Tongue (tissue), 2 donors: ENCODE measurements around the gene LGALS7. TPM values are rescaled to one million over a fixed set of nuclear protein-coding genes. Genes with fewer than 3 reads are reported as not detected.
"Not testable (repeated sequence)": the region's sequence is repeated elsewhere in the genome, so short reads cannot be mapped to it uniquely, and the experiment has no call there.

ENCODE experiments used
- DNase-seq: peaks from one replicate; pipeline ENCODE4 v3.0.0-alpha.2; 2015
- total RNA-seq: library from RNA; depleted of rRNA; stranded (reverse); fragments of >200 nt; gene quantifications from one replicate; pipeline ENCODE4 v1.2.3, GENCODE V29; 2014

LGALS7 gene
- total RNA-seq = 10.4 TPM

DNA sequence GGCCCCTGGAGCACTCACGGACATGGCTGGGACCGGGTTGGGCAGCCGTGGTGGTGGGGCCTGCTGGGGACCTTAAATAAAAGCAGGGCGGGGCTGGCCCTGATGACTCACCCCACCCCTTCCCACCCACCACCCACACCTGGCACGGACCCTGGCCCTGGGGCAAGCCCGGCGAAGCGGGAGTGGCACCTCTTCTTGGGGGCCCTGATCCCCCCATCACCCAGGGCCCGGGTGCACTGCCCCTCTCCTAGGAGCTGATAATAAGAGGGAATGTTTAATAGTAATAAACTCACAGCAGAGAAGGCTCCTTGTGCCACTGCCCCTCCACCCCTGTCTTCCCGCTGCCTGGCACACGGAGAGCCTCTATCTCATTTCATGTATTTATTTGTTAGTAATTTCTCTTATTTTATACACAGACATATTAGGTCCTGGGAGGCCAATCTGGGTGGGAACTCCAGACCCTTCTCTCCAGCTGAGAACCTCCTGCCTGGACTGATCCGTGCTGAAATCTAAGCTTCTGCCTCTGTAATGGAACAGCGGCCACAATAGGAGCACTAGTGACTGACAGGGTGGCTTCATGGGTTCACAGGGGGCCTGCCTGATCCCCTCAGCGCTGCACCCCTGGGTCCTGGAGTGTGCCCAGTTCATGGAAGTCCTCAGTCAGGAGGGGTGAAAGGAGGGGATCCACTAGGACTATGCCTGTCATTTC lies at the start of gene LGALS7:
LGALS7 (minus strand) TSS at position 49 of the 709 bp plus-strand sequence; CDS start at position 24, 25 bp downstream.
- DNase-seq = no peak

DNA sequence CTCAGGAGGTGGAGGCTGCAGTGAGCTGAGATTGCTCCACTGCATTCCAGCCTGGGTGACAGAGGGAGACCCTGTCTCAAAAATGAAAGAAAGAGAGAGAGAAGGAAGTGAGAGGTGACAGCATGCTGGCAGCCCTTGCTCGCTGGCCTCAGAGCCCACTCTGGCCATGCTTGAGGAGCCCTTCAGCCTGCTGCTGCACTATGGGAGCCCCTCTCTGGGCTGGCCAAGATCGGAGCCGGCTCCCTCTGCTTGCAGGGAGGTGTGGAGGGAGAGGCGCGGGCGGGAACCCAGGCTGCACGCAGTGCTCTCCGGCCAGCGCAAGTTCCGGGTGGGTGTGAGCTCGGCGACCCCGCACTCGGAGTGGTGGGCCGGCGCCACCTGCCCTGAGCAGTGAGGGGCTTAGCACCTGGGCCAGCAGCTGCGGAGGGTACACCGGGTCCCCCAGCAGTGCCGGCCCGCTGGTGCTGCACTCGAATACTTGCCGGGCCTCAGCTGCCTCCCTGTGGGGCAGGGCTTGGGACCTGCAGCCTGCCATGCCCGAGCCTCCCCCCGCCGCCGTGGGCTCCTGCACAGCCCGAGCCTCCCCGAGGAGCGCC lies 48.0 kb upstream of the LGALS7 start:
- DNase-seq = not testable (repeated sequence)

DNA sequence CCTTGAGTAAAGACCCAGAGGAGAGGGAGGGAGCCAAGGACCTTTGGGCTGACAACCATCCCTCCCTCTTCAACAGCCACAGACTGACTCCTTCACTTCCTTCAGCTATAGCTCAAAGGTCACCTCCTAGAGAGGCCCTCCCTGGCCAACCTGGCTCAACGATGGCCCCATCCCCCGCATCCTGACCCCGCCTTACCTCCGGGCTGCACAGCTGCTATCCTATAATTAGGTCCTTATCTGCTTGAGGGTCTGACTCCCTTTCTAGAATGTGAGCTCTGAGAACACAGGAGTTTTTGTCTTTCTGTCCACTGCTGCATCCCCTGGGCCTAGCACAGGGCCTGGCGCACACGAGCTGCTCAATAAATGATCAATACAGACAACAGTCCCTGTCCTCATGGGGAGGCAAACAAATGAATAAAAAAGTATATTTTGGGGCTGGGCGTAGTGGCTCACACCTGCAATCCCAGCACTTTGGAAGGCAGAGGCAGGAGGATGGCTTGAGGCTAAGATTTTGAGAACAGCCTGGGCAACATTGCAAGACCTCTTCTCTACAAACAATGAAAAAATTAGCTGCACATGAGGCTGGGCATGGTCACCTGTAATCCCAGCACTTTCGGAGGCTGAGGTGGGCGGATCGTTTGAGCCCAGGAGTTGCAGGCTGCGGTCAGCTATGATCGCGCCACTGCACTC lies 46.1 kb upstream of the LGALS7 start:
- peak; percentile 26 for DNase-seq

DNA sequence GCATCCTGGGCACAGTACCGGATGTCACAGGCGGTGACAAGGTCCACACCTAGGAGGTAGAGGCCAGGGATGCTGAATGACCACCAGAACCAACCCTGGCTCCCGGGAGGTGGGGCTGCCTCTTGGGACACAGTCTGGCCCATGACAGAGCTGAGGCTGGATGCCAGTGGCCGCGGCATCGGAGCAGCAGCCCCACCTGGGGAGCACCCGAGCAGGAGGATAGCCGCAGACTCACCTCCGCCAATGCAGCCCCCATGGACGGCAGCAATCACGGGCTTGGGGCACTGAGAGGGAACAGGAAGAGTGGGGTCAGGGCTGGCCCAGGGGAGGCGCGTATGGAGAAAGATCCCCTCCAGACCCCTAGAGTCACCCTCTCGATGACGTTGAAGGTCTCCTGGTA lies 43.8 kb upstream of the LGALS7 start:
- DNase-seq = no peak

DNA sequence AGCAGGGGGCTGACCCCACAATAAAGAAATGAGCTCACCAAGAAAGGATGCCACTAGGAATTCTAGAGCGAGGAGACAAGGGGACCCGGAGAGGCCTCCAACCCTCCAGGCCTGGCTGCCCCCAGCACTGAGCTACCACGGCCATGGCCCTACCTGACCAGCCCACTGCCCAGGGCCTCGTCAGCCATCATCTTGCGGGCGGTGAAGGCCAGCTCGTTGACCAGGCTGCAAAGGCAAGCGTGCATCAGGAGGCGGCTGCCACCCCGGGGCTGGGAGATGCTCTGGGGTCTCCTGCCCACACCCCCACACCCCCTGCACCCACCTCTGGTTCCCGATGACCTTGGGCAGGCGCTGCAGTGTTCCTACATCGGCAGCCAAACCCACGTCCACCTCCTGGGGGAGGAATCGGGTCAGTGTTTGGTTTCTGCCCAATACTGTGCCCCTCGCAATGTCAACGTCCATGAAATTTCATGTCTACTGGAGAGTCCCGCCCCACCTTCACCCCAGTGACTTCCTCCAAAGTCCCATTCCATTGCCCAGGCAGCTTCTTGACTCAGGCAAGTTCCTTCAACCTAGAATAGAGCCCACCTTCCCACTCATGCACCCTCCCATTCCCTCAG lies 42.9 kb upstream of the LGALS7 start:
- DNase-seq = no peak

DNA sequence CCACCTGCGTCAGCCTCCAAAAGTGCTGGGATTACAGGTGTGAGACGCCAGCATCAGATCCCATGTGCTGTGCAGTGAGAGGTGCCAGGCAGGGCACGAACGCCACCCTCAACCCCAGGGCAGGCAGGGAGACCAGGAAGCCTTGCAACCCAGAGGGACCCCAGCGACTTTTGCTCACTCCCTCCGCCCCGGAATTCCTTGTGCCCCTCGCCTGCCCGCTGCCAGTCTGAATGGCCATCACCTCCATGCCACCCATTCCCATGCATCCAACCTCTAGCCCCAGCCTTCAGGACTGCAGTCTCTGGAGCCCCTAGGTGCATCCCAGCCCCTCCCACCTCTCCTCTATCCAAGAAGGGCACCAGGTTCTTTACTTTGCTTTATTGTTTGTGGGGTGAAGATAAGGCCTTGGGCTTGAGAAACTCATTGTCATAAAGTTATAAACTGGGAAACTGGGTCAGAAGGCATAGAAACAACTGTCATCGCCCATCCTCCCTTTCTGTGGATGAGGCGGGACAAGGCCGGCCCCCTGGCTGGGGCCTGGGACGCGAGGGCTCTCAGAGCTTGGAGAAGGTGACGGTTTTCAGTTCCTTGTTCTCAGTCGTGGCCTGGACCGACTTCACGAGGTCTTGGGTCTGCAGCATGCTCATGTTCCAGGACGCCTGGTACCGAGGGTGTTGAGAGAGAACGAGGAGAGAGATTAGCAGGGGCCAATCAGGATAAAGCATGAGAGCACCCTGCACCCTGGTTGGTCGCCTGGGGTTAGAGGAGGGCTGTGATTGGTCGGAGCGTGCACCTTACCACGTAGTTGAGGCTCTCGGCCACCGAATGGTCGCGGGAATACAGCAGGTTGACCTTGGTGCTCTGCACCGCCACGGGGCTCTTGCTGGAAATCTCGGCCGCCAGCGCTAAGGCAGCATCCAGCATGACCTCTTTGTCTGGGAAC lies 42.0 kb upstream of the LGALS7 start:
- no peak for DNase-seq

DNA sequence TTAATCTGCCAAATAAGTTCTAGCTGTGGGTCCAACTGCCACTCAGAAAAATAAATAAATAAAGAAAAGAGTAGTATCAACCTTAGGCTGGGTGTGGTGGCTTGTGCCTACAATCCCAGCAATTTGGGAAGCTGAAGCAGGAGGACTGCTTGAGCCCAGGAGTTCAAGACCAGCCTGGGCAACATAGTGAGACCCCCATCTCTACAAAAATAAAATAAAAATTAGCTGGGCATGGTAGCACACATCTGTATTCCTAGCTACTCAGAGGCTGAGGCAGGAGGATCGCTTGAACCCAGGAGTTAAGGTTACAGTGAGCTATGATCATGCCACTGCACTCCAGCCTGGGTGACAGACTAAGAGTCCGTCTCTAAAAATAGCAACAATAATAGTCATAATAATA lies 40.6 kb upstream of the LGALS7 start:
- DNase-seq = not testable (repeated sequence)

DNA sequence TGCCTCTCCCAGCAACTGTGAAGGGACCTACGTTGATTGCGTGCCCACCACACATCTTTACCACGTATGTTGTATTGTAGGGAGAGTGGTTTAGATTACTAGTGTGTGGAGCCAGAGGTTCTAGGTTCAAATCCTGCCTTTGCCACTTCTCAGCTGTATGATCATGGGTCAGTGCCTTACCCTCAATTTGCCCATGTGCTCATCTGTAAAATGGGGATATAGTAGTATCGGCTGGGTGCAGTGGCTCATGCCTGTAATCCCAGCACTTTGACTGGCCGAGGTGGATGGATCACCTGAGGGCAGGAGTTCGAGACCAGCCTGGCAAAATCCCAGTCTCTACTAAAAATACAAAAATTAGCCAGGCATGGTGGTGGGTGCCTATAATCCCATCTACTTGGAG lies 40.0 kb upstream of the LGALS7 start:
- no peak for DNase-seq

DNA sequence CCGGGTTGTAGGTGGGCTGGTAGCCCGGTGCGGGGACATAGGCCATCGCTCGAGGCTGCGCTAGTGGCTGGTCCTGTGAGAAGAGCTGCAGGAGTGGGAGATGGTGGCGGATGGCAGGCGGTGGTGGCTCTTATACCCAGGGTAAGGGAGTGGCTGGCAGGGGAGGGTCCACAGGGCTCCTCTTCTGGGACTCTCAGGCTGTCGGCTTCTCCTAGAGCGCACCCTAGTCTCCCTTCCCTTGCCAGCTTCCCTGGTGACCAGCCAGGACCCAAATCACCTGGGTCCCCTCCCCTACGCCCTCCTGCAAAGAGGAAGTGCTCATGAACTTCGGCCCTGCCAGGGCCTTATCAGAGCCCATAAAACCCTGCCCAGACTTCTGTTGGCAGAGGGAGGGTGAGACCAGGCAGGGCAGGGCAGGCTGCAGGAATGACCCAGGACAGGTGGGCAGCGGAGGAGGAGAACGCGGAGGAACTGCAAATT lies 39.6 kb upstream of the LGALS7 start, which contains the start of gene LGALS4:
LGALS4 (minus strand) TSS at position 105 of the 480 bp plus-strand sequence; CDS start at position 46, 59 bp downstream.
- DNase-seq = no peak

DNA sequence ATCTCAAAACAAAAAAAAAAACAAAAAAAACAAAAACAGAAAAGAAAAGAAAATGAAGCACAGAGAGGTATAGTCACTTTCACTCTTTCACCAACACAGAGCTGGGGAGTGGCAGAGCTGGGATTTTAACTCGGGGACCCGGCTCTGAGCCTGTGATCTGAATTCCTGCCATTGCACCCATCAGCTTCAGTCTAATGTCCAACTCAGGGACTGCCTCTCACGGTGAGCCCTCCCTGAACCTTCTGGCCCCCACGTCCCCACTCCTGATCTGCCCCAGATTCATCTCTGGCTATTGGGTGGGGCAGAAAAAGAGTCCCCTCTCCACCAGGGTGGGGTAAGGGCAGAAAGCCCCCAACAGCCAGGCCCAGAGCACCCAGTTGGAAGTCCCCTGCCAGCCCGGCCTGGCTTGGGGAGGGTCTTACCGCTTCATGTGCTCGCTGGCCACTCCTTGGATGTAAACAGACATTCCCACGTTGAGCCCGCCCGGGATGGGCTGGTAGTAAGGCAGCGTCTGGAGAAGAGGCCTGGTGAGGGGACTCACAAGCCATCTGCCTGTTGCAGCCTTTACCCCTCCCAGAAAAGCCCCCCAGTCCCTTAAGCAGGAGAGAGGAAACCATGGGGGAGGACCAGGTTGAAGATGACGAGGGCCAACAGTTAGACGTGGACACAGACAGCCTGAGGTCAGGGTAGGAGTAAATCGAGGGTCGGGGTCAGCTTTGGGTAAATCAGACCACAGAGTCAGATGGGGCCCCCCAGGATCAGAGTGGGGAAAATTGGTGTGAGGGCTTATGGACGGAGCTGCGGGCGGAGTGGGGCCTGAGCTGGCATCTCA lies 38.9 kb upstream of the LGALS7 start:
- DNase-seq = no peak

DNA sequence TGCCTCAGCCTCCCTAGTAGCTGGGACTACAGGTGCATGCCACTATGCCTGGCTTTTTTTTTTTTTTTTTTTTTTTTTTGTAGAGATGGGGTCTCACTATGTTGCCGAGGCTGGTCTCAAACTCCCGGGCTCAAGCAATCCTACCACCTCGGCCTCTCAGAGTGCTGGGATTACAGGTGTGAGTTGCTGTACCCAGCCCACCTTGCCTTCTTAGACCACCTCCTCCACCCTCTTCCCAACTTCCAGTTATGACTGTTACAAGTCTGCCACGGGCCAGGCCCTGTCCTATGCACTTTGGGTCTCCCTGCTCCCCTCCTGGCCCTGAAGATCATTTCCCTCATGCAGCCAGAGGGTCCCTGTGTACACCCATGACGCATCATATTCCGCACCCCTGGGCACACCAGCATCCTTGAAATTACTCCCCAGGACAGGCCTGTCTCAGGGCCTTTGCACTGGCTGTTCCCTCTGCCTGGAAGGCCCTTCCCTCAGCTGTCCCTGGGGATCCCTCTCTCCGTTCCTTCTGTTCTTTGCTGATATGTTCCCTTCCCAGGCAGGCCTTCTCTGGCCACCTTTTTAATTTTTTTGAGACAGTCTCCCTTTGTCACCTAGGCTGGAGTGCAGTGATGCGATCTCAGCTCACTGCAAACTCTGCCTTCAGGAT lies 36.4 kb upstream of the LGALS7 start:
- DNase-seq = no peak

DNA sequence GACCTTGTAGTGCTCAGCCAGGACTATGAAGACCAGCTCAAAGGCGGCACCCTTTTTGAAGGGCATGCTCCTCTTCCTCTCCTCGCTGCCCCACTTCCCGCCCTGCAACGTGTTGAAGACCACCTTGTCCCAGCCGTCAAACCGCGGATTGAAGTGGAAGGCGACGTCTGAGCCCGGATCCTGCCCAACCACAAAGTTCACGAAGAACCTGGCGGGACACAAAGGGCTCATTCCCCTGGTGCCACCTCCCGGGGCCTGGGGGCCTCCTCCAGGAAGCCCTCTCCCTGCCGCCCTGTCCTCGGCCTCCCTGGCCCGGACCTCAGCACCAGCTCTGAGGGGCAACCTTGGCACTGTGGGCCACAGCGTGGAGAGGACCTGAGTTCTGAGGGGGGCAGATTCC lies 35.4 kb upstream of the LGALS7 start:
- DNase-seq = no peak

DNA sequence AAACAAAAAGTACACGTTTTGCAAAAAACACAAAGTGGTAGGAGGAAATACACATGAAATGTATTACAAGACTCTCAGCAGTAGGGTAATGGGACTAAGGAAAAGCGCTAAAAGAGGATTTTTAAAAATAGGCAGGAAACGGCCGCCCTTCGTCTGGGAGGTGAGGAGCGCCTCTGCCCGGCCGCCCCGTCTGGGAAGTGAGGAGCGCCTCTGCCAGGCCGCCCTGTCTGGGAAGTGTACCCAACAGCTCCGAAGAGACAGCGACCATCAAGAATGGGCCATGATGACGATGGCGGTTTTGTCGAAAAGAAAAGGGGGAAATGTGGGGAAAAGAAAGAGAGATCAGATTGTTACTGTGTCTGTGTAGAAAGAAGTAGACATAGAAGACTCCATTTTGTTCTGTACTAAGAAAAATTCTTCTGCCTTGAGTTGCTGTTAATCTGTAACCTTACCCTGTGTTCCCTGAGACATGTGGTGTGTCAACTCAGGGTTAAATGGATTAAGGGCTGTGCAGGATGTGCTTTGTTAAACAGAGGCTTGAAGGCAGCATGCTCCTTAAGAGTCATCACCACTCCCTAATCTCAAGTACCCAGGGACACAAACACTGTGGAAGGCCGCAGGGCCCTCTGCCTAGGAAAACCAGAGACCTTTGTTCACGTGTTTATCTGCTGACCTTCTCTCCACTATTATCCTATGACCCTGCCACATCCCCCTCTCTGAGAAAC lies 34.2 kb upstream of the LGALS7 start:
- DNase-seq = not testable (repeated sequence)

DNA sequence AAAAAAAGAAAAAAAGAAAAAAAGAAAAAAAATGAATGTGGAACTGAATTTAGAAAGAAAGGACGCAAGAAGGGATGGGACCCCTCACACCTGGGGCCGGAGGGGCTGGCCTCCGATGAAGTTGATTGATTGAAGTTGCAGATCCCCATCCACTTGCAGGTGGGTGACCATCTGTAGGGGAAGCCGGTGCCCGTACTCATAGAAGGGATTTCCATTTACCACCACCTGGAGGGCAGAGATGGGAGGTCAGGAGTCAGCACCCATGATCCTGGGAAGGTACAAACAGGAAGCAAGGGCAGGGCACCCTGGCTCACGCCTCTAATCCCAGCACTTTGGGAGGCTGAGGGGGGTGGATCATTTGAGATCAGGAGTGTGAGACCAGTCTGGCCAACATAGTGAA lies 33.1 kb upstream of the LGALS7 start:
- no peak for DNase-seq

DNA sequence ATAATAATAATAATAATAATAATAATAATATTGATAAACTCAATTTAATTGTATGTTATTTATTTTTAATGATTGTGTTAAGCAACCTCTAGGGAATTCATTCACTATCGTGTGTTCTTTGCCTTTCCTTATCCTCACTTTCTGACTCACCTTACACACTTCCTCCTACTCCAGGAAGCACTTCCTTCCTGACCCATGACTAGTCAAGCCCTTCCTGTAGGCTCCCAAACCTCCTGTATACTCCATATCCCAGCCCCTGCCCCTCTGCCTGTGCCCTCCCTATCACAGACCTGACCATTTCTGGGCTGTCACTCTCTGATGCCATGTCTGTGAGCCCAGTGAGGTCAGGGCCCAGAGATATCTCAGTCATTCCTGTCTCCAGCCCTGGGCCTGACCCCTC lies 31.9 kb upstream of the LGALS7 start:
- no peak for DNase-seq

DNA sequence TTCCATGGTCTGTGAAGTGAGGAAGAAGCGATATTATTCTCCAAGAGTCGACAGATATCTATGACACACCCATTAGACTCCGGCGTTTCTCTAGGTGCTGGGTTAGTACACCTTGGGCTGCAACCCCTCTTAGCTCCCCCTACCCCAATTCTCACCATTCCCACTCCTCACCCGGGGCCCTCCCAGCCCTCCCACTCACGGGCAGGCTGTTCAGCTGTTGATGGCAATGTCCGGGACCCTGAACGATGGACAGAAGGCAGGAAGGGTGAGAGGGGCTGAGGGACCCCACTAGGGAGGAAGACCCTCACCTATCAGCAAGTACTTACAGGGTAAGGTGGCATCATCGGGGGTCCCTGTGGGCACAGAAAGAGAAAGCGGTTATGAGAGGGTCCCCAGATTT lies 30.2 kb upstream of the LGALS7 start:
- no peak for DNase-seq

DNA sequence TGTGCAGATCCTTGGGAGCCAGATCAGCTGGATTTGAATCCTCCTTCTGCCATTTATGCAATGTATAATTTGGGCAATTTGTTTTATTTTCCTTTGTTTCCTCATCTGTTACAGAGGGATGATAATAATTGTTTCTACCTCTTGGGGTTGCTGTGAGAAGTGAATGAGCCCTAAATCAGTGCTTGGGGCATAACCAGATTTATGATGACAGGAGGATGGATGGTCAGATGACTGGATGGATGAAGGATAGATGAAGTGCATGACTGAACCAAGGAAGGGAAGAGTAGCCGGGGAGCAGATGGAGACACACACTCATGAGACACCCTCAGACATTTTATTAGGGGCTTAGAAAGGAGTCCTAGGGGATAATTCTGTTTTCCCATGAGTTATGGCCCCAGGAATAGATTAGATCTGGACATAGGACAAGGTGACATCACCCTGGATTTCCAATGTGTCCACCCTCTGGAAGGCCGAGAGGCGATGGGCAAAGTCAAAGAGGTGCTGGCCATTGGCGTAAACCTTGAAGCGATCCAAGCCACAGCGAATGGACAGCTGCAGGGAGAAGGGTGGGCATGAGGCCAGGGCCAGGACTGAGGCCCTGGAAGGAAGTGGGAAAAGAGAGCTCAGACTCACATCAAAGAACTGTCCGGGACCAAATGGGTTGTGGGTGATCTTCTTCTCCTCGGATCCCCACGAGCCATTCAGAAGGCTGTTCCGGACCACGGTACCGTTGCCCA lies 28.2 kb upstream of the LGALS7 start:
- no peak for DNase-seq

DNA sequence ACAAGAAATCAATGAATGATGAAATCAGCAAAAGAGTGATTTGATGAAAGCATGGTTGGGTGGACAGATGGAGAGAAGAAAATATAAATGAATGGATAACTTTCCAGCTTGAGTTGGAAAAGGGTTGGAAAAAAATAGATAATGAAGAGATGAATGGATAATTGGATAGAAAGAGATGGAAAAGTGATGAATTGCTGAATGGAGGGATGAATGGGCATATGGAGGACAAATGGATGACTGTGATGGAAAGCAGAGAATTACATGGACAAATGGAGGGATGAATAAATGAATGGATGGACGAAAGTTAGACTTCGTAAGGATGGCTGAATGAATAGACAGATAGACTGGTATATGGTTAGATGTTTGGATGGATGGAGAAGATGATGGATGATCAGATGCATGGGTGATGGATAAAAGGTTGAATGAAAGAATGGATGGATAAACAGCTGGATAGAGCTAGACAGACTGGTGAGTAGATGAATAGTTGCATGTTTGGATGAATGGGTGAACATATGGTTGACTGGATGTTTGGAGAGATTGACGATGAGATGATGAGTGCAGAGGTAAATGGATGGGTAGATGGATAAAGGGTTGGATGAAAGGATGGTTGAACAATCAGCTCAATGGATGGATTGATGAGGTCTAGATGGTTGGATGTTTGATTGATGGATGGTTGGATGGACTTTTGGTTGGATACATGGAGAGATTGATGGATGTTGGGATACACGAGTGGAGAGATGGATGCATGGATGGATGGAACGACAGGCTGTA lies 27.4 kb upstream of the LGALS7 start:
- DNase-seq = no peak
